Forelimb muscle (tissue), 1 donor: ENCODE data around the gene CERT1. TPM values are rescaled to one million over a fixed set of nuclear protein-coding genes. Genes with fewer than 3 reads are reported as not detected.
"Not testable (repeated sequence)": the region's sequence is repeated elsewhere in the genome, so short reads cannot be mapped to it uniquely, and the experiment has no call there.

Experiments
- DNase-seq: peaks from one replicate; pipeline ENCODE4 v3.0.0-alpha.2; 2013; ENCODE audit warnings: low read depth
- polyA plus RNA-seq: library from polyadenylated mRNA; unstranded; fragments of 120-200 nt; gene quantifications from one replicate; pipeline ENCODE4 v1.2.1, GENCODE V29; 2013; ENCODE audit not compliant: insufficient read length

Gene CERT1
- polyA plus RNA-seq, 1 donor, result 32.4 TPM

DNA sequence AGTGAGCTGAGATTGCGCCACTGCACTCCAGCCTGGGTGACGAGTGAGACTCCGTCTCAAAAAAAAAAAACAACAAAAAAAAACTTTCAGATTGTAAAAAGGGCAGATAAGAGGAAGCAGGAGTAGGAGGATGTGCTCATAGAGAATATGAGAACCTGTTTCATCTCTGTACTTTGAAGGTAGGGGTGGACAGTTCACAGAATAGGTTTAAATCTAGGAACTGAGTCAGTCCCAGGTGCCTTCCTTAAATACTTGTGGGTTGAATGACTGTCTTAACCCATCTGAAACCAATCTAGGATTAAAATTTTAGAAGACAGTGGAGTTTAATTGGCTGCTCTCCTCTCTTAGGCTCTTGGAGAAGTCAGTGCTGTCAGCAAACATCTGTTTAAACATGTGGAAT, 12.6 kb upstream of the CERT1 start:
- no peak for DNase-seq

GRCh38 chr5:75523275-75523674, 11.8 kb upstream of the CERT1 start:
- no peak for DNase-seq

DNA sequence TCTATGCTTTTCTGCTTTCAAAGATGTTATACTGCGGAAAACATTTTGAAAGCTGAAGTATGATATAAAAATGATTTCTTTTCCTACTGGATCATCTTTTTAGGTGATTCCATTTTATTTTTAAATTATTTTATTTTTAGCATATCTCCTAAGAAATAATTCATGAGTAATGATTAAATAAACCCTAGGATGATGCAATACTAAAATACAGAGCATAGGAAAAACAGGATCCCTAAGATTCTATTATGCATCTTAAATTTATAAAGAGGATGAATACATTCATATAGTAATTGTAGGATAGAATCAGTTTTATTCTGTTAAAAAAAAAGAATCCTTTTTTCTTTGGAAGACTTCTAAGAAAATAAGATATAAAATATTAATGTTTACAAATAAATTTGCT, 11.1 kb upstream of the CERT1 start:
- no peak for DNase-seq

DNA sequence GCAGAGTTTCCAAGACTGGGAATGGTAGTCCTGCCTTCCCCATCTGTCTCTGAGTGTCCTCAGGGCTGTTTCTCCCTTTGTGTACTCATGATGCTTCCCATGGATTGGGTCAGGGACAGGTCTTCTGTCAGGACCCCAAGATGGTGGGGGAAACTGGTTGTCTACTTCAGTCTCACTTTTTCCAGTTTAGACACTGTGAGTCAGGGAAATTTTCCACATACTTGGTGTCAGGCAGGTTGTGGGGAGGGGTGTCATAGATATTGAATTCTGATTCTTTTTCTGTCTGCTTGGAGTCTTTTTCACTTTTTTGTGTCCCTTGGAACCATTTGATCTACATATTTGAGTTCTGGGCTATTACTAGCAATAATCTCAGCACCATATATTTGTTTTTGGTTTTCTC, 10.6 kb upstream of the CERT1 start:
- no peak for DNase-seq

GRCh38 chr5:75521195-75521594, 9.8 kb upstream of the CERT1 start:
- no peak for DNase-seq

DNA sequence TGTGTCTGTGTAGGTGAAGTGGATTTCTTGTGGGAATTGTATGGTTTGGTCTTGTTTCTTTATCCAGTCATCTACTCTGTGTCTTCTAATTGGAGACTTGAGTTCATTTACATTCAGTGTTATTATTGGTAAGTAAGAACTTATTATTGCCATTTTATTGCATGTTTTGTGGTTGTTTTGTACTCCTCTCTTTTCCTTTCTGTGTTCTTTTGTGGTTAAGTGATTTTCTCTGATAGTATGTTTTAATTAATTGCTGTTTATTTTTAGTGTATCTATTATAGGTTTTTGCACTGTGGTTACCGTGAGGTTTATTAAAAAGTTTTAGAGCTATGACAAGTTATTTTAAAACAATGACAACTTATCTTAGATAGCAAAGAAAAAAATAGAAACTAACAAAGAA, 8.3 kb upstream of the CERT1 start:
- DNase-seq, result no peak

- DNase-seq, result no peak
Measured at GRCh38 chr5:75514323-75514722, 2.9 kb upstream of the CERT1 start.

DNA sequence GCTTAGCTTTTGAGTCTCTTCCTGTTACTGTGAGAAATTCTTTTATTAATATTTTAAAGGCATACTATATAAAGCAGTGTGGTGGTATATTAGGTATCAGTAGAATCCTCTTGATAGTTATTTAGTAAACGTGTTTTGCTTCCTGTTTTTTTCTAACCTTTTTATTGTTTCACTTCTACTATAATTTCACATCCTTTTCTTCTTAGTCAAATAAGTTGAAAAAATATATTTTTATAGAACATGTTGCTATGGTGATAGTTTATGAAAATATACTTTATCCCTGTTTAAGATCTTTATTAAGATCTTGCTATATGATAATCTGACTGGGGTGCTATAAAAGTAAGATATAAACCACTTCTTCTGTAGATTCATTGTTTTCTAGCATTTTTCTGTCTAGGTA, 2.4 kb upstream of the CERT1 start:
- no peak for DNase-seq

- no peak for DNase-seq
Measured at GRCh38 chr5:75512383-75513074, 1.1 kb upstream of the CERT1 start.

DNA sequence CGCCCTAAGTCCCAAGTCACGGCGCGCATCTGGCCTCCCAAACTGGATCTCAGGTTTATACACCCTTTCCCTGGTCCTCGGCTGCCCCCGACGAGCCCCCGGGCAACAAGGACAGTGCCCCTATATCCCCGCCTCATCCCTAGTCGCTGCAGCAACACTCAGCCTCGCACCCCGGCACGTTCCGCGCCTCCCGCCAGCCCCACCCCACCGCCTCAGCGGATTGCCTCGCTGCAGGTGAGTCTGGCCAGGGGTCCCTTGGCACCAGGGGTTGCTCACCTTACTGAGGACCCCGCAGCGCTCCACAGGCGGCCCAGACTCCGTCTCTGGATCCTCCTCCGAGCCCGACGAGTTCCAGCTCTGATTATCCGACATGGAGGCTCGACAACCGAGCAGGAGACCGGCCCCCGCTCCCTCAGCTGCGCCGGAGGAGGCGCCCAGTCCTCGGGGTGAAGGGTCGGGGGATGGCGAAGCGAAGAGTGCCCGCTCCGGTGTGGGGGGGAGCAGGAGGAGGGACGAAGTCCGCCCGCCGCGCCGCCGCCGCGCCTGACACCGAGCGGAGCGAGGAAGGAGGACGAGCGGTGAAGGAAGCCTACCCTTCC, 494 bp downstream of the CERT1 start:
- no peak for DNase-seq

GRCh38 chr5:75510417-75510835, 1.0 kb downstream of the CERT1 start:
- DNase-seq, result no peak

- no peak for DNase-seq
Measured at GRCh38 chr5:75509956-75510355, 1.5 kb downstream of the CERT1 start.

GRCh38 chr5:75509546-75509945, 1.9 kb downstream of the CERT1 start:
- DNase-seq, result no peak

DNA sequence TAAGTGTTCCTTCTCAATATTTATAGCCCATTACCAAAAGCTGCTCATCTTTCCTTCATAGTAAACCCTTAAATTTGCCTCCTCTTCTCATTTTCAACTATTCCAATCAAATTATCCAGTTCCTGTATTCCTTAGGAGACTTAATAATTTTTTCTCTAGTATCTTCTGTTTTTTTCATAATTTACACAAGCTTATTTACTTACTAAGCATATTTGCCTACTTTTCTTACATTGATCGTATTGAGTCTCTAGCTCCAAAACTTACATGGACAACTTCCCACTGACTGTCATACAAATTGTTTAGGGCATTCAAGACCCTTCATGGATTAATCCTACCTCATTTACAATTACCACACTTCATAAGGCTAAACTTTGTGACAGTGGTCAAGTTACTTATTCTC, 3.6 kb downstream of the CERT1 start:
- no peak for DNase-seq

GRCh38 chr5:75505112-75505511, 6.3 kb downstream of the CERT1 start:
- DNase-seq, result not testable (repeated sequence)

DNA sequence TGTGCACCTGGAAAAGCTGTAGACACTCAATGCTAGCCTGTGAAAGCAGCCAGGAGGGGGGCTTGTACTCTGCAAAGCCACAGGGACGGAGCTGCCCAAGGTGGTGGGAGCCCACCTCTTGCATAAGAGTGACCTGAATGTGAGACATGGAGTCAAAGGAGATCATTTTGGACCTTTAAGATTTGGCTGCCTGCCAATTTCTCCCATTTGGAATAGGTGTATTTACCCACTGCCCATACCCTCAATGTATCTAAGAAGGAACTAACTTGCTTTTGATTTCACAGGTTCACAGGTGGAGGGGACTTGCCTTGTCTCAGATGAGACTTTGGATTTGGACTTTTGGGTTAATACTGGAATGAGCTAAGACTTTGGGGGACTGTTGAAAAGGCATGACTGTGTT, 12.6 kb downstream of the CERT1 start:
- DNase-seq, result not testable (repeated sequence)

DNA sequence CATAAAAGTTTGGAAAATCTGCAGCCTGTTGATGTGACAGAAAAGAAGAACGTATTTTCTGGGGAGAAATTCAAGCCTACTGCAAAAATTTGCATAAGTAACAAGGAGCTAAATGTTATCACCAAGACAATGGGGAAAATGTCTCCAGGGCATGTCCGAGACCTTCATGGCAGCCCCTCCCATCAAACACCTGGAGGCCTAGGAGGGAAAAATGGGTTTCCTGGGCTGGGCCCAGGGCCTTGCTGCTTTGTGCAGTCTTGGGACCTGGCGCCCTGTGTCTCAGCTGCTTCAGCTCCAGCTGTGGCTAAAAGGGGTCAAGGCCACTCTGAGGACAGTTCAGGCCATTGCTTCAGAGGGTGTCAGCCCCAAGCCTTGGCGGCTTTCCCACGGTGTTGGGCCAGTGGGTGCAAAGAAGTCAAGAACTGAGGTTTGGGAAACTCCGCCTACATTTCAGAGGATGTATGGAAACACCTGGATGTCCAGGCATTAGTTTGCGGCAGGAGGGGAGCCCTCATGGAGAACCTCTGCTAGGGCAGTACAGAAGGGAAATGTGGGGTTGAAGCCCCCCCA, 13.1 kb downstream of the CERT1 start:
- DNase-seq, result no peak

DNA sequence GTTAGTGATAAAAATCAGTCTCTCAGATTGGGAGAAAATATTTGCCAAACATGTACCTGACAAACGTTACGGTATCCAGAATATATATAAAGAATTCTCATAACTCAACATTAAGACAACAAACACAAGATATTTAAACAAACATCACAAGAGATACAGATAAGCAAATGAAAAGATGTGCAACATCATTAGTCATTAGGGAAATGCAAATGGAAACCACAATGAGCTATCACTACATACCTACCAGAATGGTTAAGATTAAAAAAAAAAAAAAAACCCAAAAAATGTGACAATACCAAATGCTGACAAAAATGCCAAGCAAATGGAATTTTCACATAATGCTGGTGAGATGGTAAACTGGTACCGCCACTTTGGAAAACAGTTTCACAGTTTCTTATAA, 15.4 kb downstream of the CERT1 start:
- DNase-seq, result no peak

- DNase-seq, result no peak
Measured at GRCh38 chr5:75491621-75492020, 19.8 kb downstream of the CERT1 start.

GRCh38 chr5:75489847-75490246, 21.6 kb downstream of the CERT1 start:
- DNase-seq, result not testable (repeated sequence)

DNA sequence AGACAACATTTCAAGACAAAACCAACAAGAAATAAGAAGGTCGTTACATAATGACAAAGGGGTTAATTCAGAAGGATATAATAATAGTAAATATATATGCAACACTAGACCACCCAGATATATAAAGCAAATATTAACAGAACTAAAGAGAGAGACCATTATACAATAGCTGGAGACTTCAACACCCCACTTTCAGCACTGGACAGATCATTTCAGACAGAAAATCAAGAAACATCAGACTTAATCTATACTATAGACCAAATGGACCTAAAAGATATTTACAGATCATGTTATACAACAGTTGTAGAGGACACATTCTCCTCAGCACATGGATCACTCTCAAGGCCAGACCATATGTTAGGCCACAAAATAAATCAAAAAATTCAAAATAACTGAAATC, 26.8 kb downstream of the CERT1 start:
- DNase-seq, result no peak

- no peak for DNase-seq
Measured at GRCh38 chr5:75482482-75482881, 28.9 kb downstream of the CERT1 start.

DNA sequence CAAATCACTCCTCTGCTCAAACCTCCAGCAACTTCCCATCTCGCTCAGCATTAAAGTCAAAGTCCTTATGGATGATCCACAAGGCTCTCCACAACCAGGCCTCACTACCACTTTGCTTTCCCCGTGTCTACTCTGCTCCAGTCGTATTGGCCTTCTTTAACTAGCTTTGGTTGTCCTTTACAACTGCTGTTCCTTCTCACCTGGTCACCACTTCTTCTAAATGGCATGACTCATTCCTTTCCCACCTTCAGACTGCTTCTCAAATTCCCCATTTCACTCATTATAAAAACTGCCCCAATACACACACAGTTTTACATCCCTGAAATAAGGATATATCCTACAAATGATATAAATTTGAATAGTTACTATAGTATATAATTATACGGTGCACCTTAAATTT, 30.4 kb downstream of the CERT1 start:
- DNase-seq, result no peak

GRCh38 chr5:75475364-75475763, 36.1 kb downstream of the CERT1 start:
- DNase-seq, result no peak
